NCI-H1436 (cell line): ENCODE measurements around the gene FCN2.

ENCODE experiments used
- DNase-seq: peaks from one replicate; lab custom pipeline; 2025; lab: John Stamatoyannopoulos, UW

FCN2 gene

GRCh38 chr9:134932606-134933005, 52.0 kb downstream of the FCN2 start:
- no peak for DNase-seq

DNA sequence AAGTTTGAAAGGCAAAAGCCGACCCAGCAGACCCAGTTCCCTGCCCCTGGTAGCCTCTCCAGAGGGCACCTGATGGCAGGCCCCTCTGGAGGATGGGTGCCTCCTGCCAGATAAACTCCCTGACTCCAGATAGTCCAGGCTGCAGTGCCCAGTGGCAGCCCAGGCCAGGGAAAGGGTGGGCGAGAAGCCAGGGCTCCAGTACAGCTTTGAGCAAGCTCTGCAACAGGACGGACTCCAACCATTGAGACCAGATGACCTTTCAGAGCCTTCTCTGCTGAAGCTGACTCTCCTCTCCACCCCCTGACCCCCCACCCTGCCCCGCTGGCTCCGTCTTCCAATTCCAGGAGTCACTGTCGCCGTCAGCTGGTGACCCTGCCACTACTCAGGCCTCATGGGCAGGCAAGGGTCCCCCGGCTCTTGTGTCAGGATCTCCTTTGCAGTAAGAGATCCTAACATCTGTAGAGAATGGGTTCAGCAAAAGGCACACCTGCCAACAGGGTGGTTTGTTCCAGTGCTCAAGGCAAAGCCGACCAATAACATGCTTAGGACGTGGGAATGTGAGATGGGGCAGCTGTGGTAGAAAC, 52.6 kb downstream of the FCN2 start:
- no peak for DNase-seq

DNA sequence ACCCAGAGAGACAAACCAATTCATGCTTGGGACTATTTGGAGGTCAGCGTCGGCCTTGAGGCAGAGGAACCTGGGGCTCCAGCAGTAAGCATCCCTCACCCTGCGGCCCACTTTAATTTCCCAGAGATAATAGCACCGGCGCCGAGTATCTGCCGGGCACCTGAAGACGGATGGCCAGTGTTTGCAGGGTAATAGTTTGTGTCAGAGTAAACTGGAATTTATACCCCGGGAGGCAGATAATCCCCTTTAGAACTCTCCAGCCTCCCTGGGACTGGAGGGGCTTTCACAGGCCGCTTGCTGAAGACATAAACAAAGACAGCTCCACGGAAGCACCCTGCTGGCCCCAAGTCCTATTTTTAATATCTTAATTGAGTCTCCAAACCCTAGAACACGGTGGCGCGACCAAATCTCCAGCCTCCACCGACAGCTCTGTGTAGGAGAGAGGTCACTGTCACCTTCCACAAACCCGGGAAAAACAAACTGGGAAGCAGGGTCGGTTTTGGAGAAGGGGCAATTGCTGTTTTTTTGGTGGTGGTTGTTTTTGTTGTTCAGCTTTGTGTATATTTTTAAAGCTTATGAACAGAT, 54.5 kb downstream of the FCN2 start:
- DNase-seq = no peak

DNA sequence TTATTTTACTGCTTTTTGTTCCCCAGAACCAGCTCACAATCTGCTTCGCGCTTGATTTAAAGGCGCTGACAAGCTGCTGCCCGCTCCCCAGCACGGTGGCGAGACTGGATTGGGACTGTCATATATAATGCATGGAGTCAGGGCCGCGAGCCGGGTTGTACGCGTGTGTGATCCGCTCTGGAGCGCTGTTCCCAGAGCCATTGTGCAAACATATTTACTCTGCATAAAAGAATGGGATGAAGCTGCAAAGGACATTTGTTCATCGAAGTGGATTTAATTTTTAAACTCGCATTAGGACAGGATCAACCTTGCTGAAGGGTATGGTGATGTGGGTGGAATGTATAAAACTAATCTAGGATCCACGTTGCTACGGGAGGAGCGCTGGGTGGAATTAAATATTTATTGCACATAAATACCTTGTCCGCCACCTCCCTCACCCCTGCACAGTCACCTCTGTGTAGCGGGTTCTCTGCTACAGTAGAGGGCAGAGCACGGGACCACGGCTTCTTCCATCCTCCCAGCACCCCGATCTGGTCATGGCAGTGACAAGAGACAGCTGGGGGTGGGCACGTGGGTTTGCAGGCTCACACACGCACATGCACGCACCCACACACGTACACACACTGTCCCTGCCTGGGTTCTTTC, 55.2 kb downstream of the FCN2 start:
- DNase-seq = no peak

DNA sequence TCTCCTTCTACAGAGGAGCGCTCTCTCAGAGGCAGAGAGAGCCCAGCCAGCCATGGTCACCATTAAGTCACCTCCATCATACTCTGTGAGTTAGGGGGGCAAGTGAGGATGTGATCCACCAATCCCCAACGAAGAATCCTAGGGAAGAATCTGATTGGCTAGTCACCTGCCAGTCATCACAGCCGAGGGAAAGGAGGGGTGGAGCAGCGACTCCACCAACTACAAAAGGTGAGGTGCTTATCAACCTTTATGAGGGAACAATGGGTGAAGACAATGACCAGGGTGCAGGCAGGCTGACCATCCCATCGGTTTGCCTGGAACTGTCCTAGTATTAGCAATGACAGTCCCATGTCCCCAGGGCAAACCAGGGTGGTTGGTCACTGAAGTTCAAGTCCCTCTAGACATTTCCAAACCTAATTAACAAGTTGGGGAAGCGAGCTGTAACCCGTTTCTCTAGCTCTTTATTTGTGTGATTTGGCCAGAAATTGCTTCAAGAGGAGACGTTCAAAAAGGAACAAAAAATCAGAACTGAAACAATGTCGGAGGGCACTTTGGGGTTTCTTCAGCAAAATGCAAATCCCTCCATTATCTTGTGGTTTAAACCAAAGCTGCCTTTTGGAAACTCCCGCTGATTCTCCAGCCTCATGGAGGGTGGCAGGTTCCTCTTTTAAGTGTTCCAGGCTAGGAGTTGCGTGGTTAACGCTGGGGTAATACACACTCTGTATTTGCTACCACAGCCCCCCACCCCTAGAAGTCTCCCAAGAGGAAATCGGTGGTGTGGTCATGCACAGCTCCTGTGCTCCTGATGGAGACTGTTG, 55.9 kb downstream of the FCN2 start:
- DNase-seq = no peak
